Right atrium auricular region (tissue), 2 donors: ENCODE results near the gene DOCK9. TPM values are rescaled to one million over a fixed set of nuclear protein-coding genes. Genes with fewer than 3 reads are reported as not detected.

Experiments used
- DNase-seq: peaks from one replicate; pipeline ENCODE4 v3.0.0-alpha.2; 2019; ENCODE audit warnings: low spot score
- H3K27ac ChIP-seq, 2 donors: fragments of 200-600 bp; sonication (generic); 1 replicate in 1 of 2; 2 replicates in 1 of 2; pipeline ENCODE4 v1.5.1; 2016 to 2019
- H3K27me3 ChIP-seq, 2 donors: fragments of 200-600 bp; sonication (generic); one replicate each; pipeline versions ENCODE4 v1.5.1 to v1.6.0; 2017 to 2019
- H3K36me3 ChIP-seq: fragments of 200-600 bp; sonication (generic); one replicate; pipeline ENCODE4 v1.5.1; 2016
- H3K4me1 ChIP-seq, 2 donors: fragments of 200-600 bp; sonication (generic); one replicate each; pipeline versions ENCODE4 v1.5.1 to v1.6.0; 2017 to 2019
- H3K4me3 ChIP-seq, 2 donors: fragments of 200-600 bp; sonication (generic); 1 replicate in 1 of 2; 2 replicates in 1 of 2; pipeline ENCODE4 v1.5.1; 2017 to 2019; ENCODE audit warnings: mild to moderate bottlenecking in 1 of 2, moderate library complexity in 1 of 2
- H3K9me3 ChIP-seq, 2 donors: fragments of 200-600 bp; sonication (generic); one replicate each; pipeline ENCODE4 v1.5.1; 2019
- total RNA-seq, 2 donors: library from RNA; depleted of rRNA; stranded (reverse); fragments of >200 nt; gene quantifications; one replicate each; pipeline ENCODE4 v1.1.0, GENCODE V29; 2016
- TF ChIP-seq, protein P1 (sequence below), 2 donors: fragments of 200-600 bp; sonication (generic); IDR thresholded peaks; one replicate each; pipeline ENCODE4 v1.5.1; 2019; ENCODE audit warnings: antibody characterized with exemption in 2 of 2

DOCK9 gene
- total RNA-seq, 2 donors from 2014 or later, result 79.6 to 80.5 TPM

DNA sequence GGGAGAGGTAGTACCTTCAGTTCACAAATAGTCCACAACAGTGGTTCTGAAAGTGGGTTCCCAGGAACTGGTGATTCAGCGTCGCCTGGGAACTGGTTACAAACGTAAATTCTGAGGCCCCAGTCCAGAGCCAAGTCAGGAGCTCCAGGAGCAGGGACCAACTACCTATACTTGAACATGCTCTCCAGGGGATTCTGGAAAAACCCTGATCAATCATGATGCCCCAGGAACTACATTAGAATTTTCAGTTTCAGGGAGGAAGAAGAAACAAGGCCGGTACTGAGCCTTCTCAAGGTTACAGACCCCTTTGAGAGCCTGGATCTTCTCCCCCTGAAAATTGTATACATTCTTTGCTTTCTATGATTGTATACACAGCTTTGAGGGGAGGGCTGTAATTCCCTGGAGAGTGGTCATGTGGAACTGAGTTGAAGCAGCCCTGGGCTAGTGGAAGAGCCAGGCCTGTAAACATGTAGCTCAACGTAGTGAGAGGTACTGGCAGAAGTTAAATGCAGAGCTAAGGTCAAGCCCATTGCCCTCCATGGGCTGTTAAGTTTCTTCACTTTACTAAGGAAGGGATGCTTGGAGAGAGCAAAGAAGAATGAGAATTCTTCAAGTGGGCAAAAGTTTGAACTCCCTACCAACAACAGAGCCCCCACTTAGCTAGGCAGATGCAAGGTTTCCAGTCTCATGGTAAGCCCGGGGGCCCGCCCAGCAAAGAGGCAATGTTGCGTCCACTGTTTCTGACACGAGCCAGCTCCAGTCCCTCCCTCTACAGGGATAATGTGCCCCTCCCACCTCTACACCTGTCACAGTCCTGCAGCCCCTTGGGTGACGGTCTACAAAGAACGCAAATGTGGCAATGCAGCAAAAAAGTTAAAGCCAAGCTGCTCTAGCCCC lies 17.0 kb downstream of the DOCK9 start:
- TF ChIP-seq, protein P1, sequence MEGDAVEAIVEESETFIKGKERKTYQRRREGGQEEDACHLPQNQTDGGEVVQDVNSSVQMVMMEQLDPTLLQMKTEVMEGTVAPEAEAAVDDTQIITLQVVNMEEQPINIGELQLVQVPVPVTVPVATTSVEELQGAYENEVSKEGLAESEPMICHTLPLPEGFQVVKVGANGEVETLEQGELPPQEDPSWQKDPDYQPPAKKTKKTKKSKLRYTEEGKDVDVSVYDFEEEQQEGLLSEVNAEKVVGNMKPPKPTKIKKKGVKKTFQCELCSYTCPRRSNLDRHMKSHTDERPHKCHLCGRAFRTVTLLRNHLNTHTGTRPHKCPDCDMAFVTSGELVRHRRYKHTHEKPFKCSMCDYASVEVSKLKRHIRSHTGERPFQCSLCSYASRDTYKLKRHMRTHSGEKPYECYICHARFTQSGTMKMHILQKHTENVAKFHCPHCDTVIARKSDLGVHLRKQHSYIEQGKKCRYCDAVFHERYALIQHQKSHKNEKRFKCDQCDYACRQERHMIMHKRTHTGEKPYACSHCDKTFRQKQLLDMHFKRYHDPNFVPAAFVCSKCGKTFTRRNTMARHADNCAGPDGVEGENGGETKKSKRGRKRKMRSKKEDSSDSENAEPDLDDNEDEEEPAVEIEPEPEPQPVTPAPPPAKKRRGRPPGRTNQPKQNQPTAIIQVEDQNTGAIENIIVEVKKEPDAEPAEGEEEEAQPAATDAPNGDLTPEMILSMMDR (IDR thresholded peaks at IDR 0.05), result no peak
- Histone ChIP-seq H3K27ac (peak overlapping the region; percentile 56 to 71), H3K9me3 (no peaks in the 10 kb centered on the region), H3K4me3 (no peak overlapping the region), H3K36me3 (no peaks in the 10 kb centered on the region), H3K27me3 (no peaks in the 10 kb centered on the region), H3K4me1 (peaks cover 0 to 72% of the 10 kb centered on the region in 2 donors)
- no peak for DNase-seq

DNA sequence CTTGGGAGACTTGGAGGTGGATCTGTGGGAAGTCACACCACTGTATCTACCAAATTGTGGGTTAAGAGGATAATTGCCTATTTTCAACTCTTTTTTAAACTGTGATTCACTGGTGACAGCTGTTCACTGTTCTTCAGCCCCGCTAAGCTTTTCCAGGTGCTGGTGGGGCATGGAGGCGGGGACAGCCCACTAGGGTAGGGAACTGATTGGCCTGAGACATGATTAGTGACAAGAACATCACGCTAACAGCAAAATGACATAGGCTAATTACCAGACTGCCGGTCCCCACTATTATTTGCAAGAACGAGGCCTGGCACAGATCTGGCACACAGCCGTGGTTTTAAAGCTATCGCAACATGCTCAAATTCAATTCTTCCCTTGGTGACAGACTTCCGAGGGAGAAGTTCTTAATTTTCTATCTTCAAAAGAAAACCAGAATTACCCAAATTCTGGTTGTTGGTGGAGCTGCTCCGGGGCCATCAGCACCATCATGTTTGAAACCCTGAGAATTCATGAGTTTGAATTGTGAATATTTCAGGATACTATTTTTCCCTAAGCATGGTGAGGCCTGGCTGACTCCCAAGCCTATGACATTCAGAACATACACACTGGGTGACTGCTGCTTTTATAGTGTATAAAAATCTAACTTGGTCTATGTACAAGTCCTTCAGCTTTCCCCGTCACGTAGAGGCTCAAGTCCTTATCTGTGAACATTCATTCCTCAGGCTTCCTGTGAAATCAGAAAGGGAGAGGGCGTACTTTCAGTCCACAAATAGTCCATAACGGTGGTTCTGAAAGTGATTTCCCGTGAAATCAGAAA lies 17.9 kb downstream of the DOCK9 start:
- Histone ChIP-seq H3K27me3 (no peaks in the 10 kb centered on the region), H3K9me3 (no peaks in the 10 kb centered on the region), H3K4me3 (no peak overlapping the region), H3K4me1 (peaks cover 0 to 66% of the 10 kb centered on the region in 2 donors), H3K27ac (peak overlapping the region; percentile 56 to 71), H3K36me3 (no peaks in the 10 kb centered on the region)
- DNase-seq, result no peak
- TF ChIP-seq, protein P1 (IDR thresholded peaks at IDR 0.05), result peak in 1 of 2 donors; percentile 18

DNA sequence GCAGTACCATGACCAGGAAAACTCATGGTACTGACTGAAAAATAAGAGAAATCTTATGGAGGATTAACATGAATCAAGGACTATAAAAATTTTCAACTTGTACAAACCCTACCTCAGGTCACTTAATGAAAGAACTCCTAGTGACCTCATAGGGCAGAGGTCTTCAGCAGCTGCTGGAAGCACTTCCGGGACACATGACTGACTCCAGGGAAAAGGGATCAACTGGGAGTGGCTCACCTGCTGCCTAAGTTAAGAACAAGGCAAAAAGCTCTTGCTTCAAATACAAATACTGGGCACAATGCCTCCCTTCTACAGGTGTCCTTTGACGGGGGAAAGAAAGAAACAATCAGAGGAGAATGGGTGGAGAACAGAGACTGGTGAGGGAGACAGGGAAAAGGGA lies 18.6 kb downstream of the DOCK9 start:
- H3K27ac ChIP-seq, result peak overlapping the region; percentile 56 to 71
- H3K27me3 ChIP-seq, result no peaks in the 10 kb centered on the region
- H3K4me1 ChIP-seq, result peaks cover 0 to 59% of the 10 kb centered on the region in 2 donors
- no peaks in the 10 kb centered on the region for H3K36me3 ChIP-seq
- DNase-seq, result no peak
- no peak overlapping the region for H3K4me3 ChIP-seq
- TF ChIP-seq, protein P1 (IDR thresholded peaks at IDR 0.05), result no peak
- H3K9me3 ChIP-seq, result no peaks in the 10 kb centered on the region

DNA sequence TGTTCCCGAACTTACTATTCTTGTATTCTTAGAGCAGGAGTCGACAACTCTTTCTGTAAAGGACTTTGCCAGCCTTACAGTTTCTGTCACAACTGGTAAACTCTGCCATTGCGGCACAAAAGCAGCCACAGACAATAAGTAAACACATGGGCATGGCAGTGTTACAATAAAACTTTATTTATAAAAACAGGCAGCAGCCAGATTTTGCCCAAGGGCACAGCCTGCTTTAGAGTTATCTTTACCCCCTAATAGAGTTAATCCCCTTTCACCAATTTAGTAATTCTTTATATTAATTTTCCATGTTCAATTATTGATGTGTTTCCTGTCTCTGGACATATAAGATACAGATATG lies 19.4 kb downstream of the DOCK9 start:
- Histone ChIP-seq H3K9me3 (no peaks in the 10 kb centered on the region), H3K27ac (peak overlapping the region in 1 of 2 donors; percentile 8), H3K36me3 (no peaks in the 10 kb centered on the region), H3K4me3 (no peak overlapping the region), H3K27me3 (no peaks in the 10 kb centered on the region), H3K4me1 (peaks cover 0 to 50% of the 10 kb centered on the region in 2 donors)
- no peak for DNase-seq
- TF ChIP-seq, protein P1 (IDR thresholded peaks at IDR 0.05), result no peak

DNA sequence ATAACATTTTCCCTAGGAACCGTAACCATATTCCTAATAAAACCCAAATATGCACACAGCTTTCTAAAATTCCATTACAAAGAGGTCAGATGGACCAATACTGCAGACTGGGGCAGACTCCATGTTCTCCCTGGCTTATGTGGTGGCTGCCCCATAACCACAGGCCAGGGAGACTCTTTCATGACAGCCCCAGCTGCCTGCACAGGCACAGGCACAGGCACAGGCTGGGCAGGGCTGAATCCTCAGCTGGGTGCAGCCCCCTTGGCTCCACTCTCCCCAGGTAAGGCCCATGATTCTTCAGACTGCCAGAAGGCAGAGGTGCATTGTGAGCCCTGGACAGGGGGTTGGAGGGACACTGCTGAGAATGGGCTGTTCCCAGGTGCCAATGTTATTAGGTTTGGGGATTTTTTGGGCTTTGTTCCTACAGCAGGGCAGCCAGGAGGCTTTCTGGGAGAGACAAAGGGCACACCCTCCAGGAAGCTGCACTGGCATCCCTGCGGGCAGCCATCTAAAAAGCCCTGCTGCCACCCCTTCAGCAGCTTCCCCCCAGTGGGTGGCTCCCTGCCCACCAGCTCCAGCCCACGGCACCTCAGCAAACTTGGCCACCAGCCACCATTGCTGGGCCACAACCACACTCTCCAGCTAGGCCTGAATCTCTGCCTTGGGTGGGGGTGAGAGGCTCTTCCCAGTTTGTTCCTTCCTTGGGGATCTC lies 20.0 kb downstream of the DOCK9 start:
- no peak overlapping the region for H3K4me3 ChIP-seq
- no peaks in the 10 kb centered on the region for H3K9me3 ChIP-seq
- no peak for DNase-seq
- peaks cover 0 to 45% of the 10 kb centered on the region in 2 donors for H3K4me1 ChIP-seq
- TF ChIP-seq, protein P1 (IDR thresholded peaks at IDR 0.05), result no peak
- no peaks in the 10 kb centered on the region for H3K36me3 ChIP-seq
- H3K27ac ChIP-seq, result peak overlapping the region in 1 of 2 donors; percentile 8
- no peaks in the 10 kb centered on the region for H3K27me3 ChIP-seq
